Psoas muscle (tissue), 8 donors: ENCODE results near the gene CRYGN. TPM values are rescaled to one million over a fixed set of nuclear protein-coding genes. Genes with fewer than 3 reads are reported as not detected.

Experiments
- ATAC-seq, 4 donors: fragments of 200-7000 bp; cut with Tn5 transposase; one replicate each; pipeline ENCODE4 v1.9.1; 2020; ENCODE audit warnings: moderate library complexity in 3 of 4, mild to moderate bottlenecking in 2 of 4
- DNase-seq, 2 donors: peaks; one replicate each; pipeline ENCODE4 v3.0.0-alpha.2; 2020
- H3K27ac ChIP-seq: fragments of 200-600 bp; one replicate; pipeline ENCODE4 v1.8.0; 2022
- H3K27me3 ChIP-seq, 3 donors: fragments of 200-600 bp in 1 of 3; one replicate each; pipeline versions ENCODE4 v1.6.1 to v1.8.0; 2013 to 2022; ENCODE audit warnings: low read length in 2 of 3, mild to moderate bottlenecking in 2 of 3, moderate library complexity in 1 of 3; ENCODE audit not compliant: insufficient read depth in 3 of 3
- H3K36me3 ChIP-seq, 2 donors: fragments of 200-600 bp in 1 of 2; one replicate each; pipeline versions ENCODE4 v1.6.1 to v1.8.0; 2013 to 2022; ENCODE audit warnings: low read depth in 1 of 2, mild to moderate bottlenecking in 1 of 2, moderate library complexity in 1 of 2; ENCODE audit not compliant: insufficient read depth in 1 of 2
- H3K4me1 ChIP-seq: fragments of 200-600 bp; one replicate; pipeline ENCODE4 v1.8.0; 2022
- H3K4me3 ChIP-seq: fragments of 200-600 bp; one replicate; pipeline ENCODE4 v1.8.0; 2022; ENCODE audit warnings: mild to moderate bottlenecking
- H3K9me3 ChIP-seq: fragments of 200-600 bp; one replicate; pipeline ENCODE4 v1.8.0; 2022
- CTCF ChIP-seq: fragments of 200-600 bp; IDR thresholded peaks from one replicate; pipeline ENCODE4 v1.8.0; 2022; ENCODE audit warnings: antibody characterized with exemption
- WGBS, 3 donors: extraction: QIAGEN DNeasy Blood & Tissue Kit; methylation state at CpG; one replicate each; pipeline versions ENCODE4 v1.1.6 to v1.1.7; 2013; 5-methylcytosine and 5-hydroxymethylcytosine counted together
- intact Hi-C, 2 donors: fragments of 100-400 bp; cut with DNase I; formaldehyde crosslinking; loops; one replicate each; pipeline versions ENCODE4 v1.11.0 to v1.14.2; 2022
- polyA plus RNA-seq, 3 donors: library from polyadenylated mRNA; stranded (reverse); fragments of 200-250 nt; gene quantifications; one replicate each; pipeline ENCODE4 v1.2.3, GENCODE V29; 2013
- total RNA-seq, 4 donors: library from RNA; stranded (reverse); fragmentation: NEBNext Ultra II Directional in 2 of 4; extraction: Animal tissue kit (Norgen Biotek cat#: 25700) in 2 of 4; gene quantifications; one replicate each; pipeline versions ENCODE4 v1.2.1 to v1.2.4, GENCODE V29; 2021 to 2023
- donor health status: healthy with polysubstance abuse.
- donor health status: DM: no; HTN: no; CAD: no; lungs with moderate emphysema.
- donor health status: Bipolar disorder and iron deficiency.
- donor health status: healthy.
- donor health status: DM: yes; HTN: yes; CAD: no.
- donor health status: DM: no; HTN: no; CAD: no.
- donor health status: DM: no; HTN: no; CAD: no.
- donor health status: DM: yes; HTN: yes; CAD: no.

Gene CRYGN
- total and polyA plus RNA-seq, 7 donors: 0.12 to 0.15 TPM; not detected in 5

GRCh38 chr7:151428378-151429236 lies 11.3 kb downstream of the CRYGN start:
- peak overlapping the region; percentile 10 for H3K27ac ChIP-seq
- ATAC-seq: peak in 1 of 4 donors; percentile 9

GRCh38 chr7:151427705-151428377 lies 12.1 kb downstream of the CRYGN start:
- Histone ChIP-seq H3K36me3 (no peaks in the 10 kb centered on the region), H3K27ac (no peak overlapping the region), H3K4me3 (no peak overlapping the region), H3K4me1 (no peaks in the 10 kb centered on the region), H3K27me3 (peaks cover 0 to 10% (median 5%) of the 10 kb centered on the region in 3 donors), H3K9me3 (no peaks in the 10 kb centered on the region)
- DNase-seq (no peak), ATAC-seq (no peak)
- intact Hi-C loops: no loop called here
- 81 to 82% (median 81%) methylated on average over 10 of the region's 10 CpGs for WGBS, 3 donors
- no peak for TF ChIP-seq CTCF

More at GRCh38 chr7:151428378-151429236, 11.3 kb downstream of the CRYGN start:
- H3K9me3 ChIP-seq: no peaks in the 10 kb centered on the region
- H3K36me3 ChIP-seq: no peaks in the 10 kb centered on the region
- 55 to 61% (median 59%) methylated on average over 13 of the region's 13 CpGs for WGBS, 3 donors
- H3K4me1 ChIP-seq: no peaks in the 10 kb centered on the region
- H3K4me3 ChIP-seq: no peak overlapping the region
- no peak for TF ChIP-seq CTCF
- peaks cover 0 to 10% (median 5%) of the 10 kb centered on the region in 3 donors for H3K27me3 ChIP-seq
- intact Hi-C loops: no loop called here
- no peak for DNase-seq

- ATAC-seq: no peak
- H3K4me3 ChIP-seq: no peak overlapping the region
- no peaks in the 10 kb centered on the region for H3K9me3 ChIP-seq
- no peaks in the 10 kb centered on the region for H3K4me1 ChIP-seq
- no peak for TF ChIP-seq CTCF
- no peaks in the 10 kb centered on the region for H3K36me3 ChIP-seq
- intact Hi-C loops: no loop called here
- H3K27me3 ChIP-seq: peaks cover 0 to 10% (median 5%) of the 10 kb centered on the region in 3 donors
- DNase-seq: no peak
- 84 to 86% (median 84%) methylated on average over 23 of the region's 23 CpGs for WGBS, 3 donors
- H3K27ac ChIP-seq: peak overlapping the region; percentile 16
These were observed 12.8 kb downstream of the CRYGN start for GRCh38 chr7:151426904-151427704.

GRCh38 chr7:151426441-151426903 lies 13.5 kb downstream of the CRYGN start:
- Histone ChIP-seq H3K27ac (peak overlapping the region; percentile 38), H3K4me1 (no peaks in the 10 kb centered on the region), H3K9me3 (no peaks in the 10 kb centered on the region), H3K4me3 (no peak overlapping the region), H3K36me3 (no peaks in the 10 kb centered on the region), H3K27me3 (peaks cover 0 to 10% (median 4%) of the 10 kb centered on the region in 3 donors)
- WGBS, 3 donors: 31 to 34% (median 34%) methylated on average over 14 of the region's 14 CpGs
- intact Hi-C loops: no loop called here
- ATAC-seq: peak in 3 of 4 donors; percentile 39 to 58 (median 40)
- TF ChIP-seq CTCF: no peak
- peak; percentile 83 to 85 for DNase-seq
